ENCODE results near the gene ACOX2. TPM values are rescaled to one million over a fixed set of nuclear protein-coding genes. Genes with fewer than 3 reads are reported as not detected.

The ACOX2 gene
- total and polyA plus RNA-seq, 2 of the 8 experiments (the other 6 are each of a cell fraction or from before 2014, with no cell fraction given), result 3.2 to 9.2 TPM

GRCh38 chr3:58532794-58533220, 4.2 kb downstream of the ACOX2 start:
- no peak overlapping the region for H3K9ac ChIP-seq (replicated peaks in 1 of 4; ENCODE audit: extremely low read depth in 1 of 4, low read depth in 3 of 4, low read length in 3 of 4)
- CTCF ChIA-PET (ENCODE audit: partially characterized antibody), result interaction anchor here (0.8 to 7.2 kb wide), 15 partner anchors 14 to 1468 kb away, joined by 3 to 68 read pairs (median 6); partner anchors contain the start of gene KCTD6
- peak overlapping the region; percentile 49; the same call in 1 of the 2 replicates for H3K18ac ChIP-seq (ENCODE audit: extremely low read depth, low read length)
- TF ChIP-seq JUND (IDR thresholded peaks at IDR 0.05; ENCODE audit: low read length) (no peak), KDM4A (IDR thresholded peaks at IDR 0.05; ENCODE audit: low read depth, low read length, severe bottlenecking) (no peak), TBP (IDR thresholded peaks at IDR 0.05; ENCODE audit: low read depth, low read length) (no peak), HDAC6 (IDR thresholded peaks at IDR 0.05; ENCODE audit: low read depth, low read length) (no peak), CHD1 (IDR thresholded peaks at IDR 0.05; ENCODE audit: low read depth, low read length) (no peak), TEAD4 (IDR thresholded peaks at IDR 0.05; ENCODE audit: low read depth, low read length) (no peak), SIX5 (IDR thresholded peaks at IDR 0.05; ENCODE audit: low read depth, low read length) (no peak), SP4 (IDR thresholded peaks at IDR 0.05; ENCODE audit: low read length) (no peak), SIRT6 (IDR thresholded peaks at IDR 0.05; ENCODE audit: low read length) (no peak), RAD21 (IDR thresholded peaks at IDR 0.05 in 1 of 2, conservative IDR thresholded peaks at IDR 0.05 in 1 of 2; ENCODE audit: low read depth in 2 of 2, low read length in 2 of 2) (peak; percentile 82 to 85), PHF8 (conservative IDR thresholded peaks at IDR 0.05; ENCODE audit: low read depth, low read length) (no peak), GTF2F1 (IDR thresholded peaks at IDR 0.05; ENCODE audit: borderline replicate concordance, low read depth, low read length) (no peak), TCF12 (IDR thresholded peaks at IDR 0.05; ENCODE audit: low read depth, low read length) (no peak), NRF1 (IDR thresholded peaks at IDR 0.05; ENCODE audit: low read depth, low read length) (no peak), CHD2 (IDR thresholded peaks at IDR 0.05; ENCODE audit: low read length) (no peak), CREB1 (IDR thresholded peaks at IDR 0.05) (peak; percentile 44; the same call in 1 of the 2 replicates)

More at GRCh38 chr3:58532794-58533220, 4.2 kb downstream of the ACOX2 start:
- Histone ChIP-seq H2AFZ (ENCODE audit: low read length) (0 out of 2 replicates have a peak overlapping the region, but pooled peaks have one; percentile 36), H3K23me2 (ENCODE audit: low read depth, low read length) (no peaks in the 10 kb centered on the region), H2BK12ac (ENCODE audit: low read depth, low read length) (no peak overlapping the region; the same call in 1 of the 2 replicates), H2BK15ac (ENCODE audit: low read length) (peak overlapping the region; percentile 97), H4K5ac (ENCODE audit: insufficient read length, low read depth, low read length) (no peak overlapping the region), H4K20me1 (replicated peaks in 1 of 2; ENCODE audit: control insufficient read depth in 1 of 2, insufficient read depth in 2 of 2, low read length in 2 of 2) (no peaks in the 10 kb centered on the region), H3K36me3 (ENCODE audit: control insufficient read depth in 2 of 4, insufficient read depth in 4 of 4, low read length in 3 of 4) (no peaks in the 10 kb centered on the region), H3K4me3 (ENCODE audit: extremely low read depth in 1 of 4, insufficient read depth in 2 of 4, low read depth in 3 of 4, low read length in 4 of 4) (no peak overlapping the region), H3K23ac (ENCODE audit: insufficient read length) (no peak overlapping the region), H2BK120ac (replicated peaks; ENCODE audit: low read depth, low read length) (no peak overlapping the region), H3K9me3 (ENCODE audit: insufficient read depth in 2 of 2, low read depth in 1 of 2, low read length in 1 of 2) (no peaks in the 10 kb centered on the region), H3K56ac (replicated peaks; ENCODE audit: insufficient read length, low read depth, low read length) (no peak overlapping the region), H4K8ac (ENCODE audit: extremely low read depth, insufficient read depth, low read length) (no peak overlapping the region), H2AK5ac (ENCODE audit: low read depth, low read length) (no peak overlapping the region), H2BK20ac (ENCODE audit: low read length) (peak overlapping the region; percentile 62; the same call in 1 of the 2 replicates), H3K4ac (replicated peaks; ENCODE audit: insufficient read length, low read depth, low read length) (no peak overlapping the region), H2BK5ac (ENCODE audit: low read depth, low read length) (peak overlapping the region; percentile 68; the same call in 1 of the 2 replicates), H3K27me3 (replicated peaks in 1 of 4; ENCODE audit: control insufficient read depth in 3 of 4, extremely low read depth in 1 of 4, insufficient read depth in 3 of 4, low read length in 3 of 4) (no peaks in the 10 kb centered on the region), H3K27ac (ENCODE audit: low read depth, low read length) (no peak overlapping the region), H3K79me1 (ENCODE audit: low read depth, low read length) (no peaks in the 10 kb centered on the region), H3K14ac (ENCODE audit: insufficient read length) (no peak overlapping the region), H4K91ac (replicated peaks; ENCODE audit: insufficient read length, low read length) (no peak overlapping the region), H3K4me1 (replicated peaks in 1 of 4; ENCODE audit: control insufficient read depth in 3 of 4, insufficient read depth in 4 of 4, low read length in 3 of 4) (peaks cover 0 to 3% (median 2%) of the 10 kb centered on the region in 4 experiments; a peak in 4 of 7 replicates), H3K4me2 (ENCODE audit: insufficient read depth in 1 of 2, low read depth in 2 of 2, low read length in 2 of 2) (no peak overlapping the region), H3K79me2 (ENCODE audit: control insufficient read depth in 1 of 2, insufficient read depth in 2 of 2, low read length in 2 of 2) (no peaks in the 10 kb centered on the region)
- POLR2A ChIA-PET (ENCODE audit: partially characterized antibody), result no interaction called here
- 44% methylated on average over 11 of the region's 11 CpGs; no CpG with 5 or more reads in 1 of the 2 experiments for WGBS, 2 experiments (ENCODE audit: extremely low coverage in 1 of 2, insufficient coverage in 1 of 2, insufficient read length in 1 of 2, insufficient replicate concordance in 2 of 2, low coverage in 1 of 2, low lambda C conversion rate in 2 of 2, missing lambda C conversion rate in 1 of 2)
- peak; percentile 51 to 84 for DNase-seq (ENCODE audit: low read depth in 1 of 2, low spot score in 2 of 2)
- FAIRE-seq, result no peak

Data from H1 (cell line).